Nephron (organoid): ENCODE data around the gene PITPNC1.

ENCODE experiments used
- H3K27ac Mint-ChIP-seq, 3 experiments: 2 replicates each; pipeline ENCODE4 v1.8.0; 2020; ENCODE audit warnings: mixed read lengths in 3 of 3, mild to moderate bottlenecking in 2 of 3, moderate library complexity in 1 of 3
- H3K27me3 Mint-ChIP-seq: 2 replicates; pipeline ENCODE4 v1.8.0; 2021; ENCODE audit warnings: low read depth, mild to moderate bottlenecking, moderate library complexity, mixed read lengths
- H3K36me3 Mint-ChIP-seq: 2 replicates; pipeline ENCODE4 v1.8.0; 2020; ENCODE audit warnings: low read depth, mixed read lengths
- H3K4me1 Mint-ChIP-seq: 2 replicates; pipeline ENCODE4 v1.8.0; 2020; ENCODE audit warnings: mixed read lengths
- H3K4me3 Mint-ChIP-seq, 3 experiments: 2 replicates each; pipeline ENCODE4 v1.8.0; 2020; ENCODE audit warnings: mild to moderate bottlenecking in 3 of 3, mixed read lengths in 3 of 3, moderate library complexity in 2 of 3
- H3K9me3 Mint-ChIP-seq: 2 replicates; pipeline ENCODE4 v1.8.0; 2020; ENCODE audit warnings: mixed read lengths
- TF ChIP-seq, protein P1 (sequence below), 3 experiments: fragments of 200-600 bp; sonication (generic); IDR thresholded peaks; one replicate each; pipeline ENCODE4 v1.5.0; 2021; ENCODE audit warnings: antibody characterized with exemption in 3 of 3; ENCODE audit not compliant: unreplicated experiment in 3 of 3

The PITPNC1 gene

GRCh38 chr17:67441896-67442219 lies 64.8 kb downstream of the PITPNC1 start:
- TF ChIP-seq, protein P1, sequence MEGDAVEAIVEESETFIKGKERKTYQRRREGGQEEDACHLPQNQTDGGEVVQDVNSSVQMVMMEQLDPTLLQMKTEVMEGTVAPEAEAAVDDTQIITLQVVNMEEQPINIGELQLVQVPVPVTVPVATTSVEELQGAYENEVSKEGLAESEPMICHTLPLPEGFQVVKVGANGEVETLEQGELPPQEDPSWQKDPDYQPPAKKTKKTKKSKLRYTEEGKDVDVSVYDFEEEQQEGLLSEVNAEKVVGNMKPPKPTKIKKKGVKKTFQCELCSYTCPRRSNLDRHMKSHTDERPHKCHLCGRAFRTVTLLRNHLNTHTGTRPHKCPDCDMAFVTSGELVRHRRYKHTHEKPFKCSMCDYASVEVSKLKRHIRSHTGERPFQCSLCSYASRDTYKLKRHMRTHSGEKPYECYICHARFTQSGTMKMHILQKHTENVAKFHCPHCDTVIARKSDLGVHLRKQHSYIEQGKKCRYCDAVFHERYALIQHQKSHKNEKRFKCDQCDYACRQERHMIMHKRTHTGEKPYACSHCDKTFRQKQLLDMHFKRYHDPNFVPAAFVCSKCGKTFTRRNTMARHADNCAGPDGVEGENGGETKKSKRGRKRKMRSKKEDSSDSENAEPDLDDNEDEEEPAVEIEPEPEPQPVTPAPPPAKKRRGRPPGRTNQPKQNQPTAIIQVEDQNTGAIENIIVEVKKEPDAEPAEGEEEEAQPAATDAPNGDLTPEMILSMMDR (IDR thresholded peaks at IDR 0.05; ENCODE audit: unreplicated experiment in 3 of 3), result no peak
- peak overlapping the region; percentile 14 to 48 (median 18) for H3K27ac Mint-ChIP-seq
- H3K4me3 Mint-ChIP-seq, result no peak overlapping the region
- H3K9me3 Mint-ChIP-seq, result no peaks in the 10 kb centered on the region
- H3K4me1 Mint-ChIP-seq, result peaks cover 35% of the 10 kb centered on the region
- peaks cover 3% of the 10 kb centered on the region for H3K27me3 Mint-ChIP-seq
- no peaks in the 10 kb centered on the region for H3K36me3 Mint-ChIP-seq

- peaks cover 3% of the 10 kb centered on the region for H3K27me3 Mint-ChIP-seq
- TF ChIP-seq, protein P1 (IDR thresholded peaks at IDR 0.05; ENCODE audit: unreplicated experiment in 3 of 3), result no peak
- peak overlapping the region; percentile 3 to 8 (median 5) for H3K4me3 Mint-ChIP-seq
- H3K36me3 Mint-ChIP-seq, result no peaks in the 10 kb centered on the region
- no peaks in the 10 kb centered on the region for H3K9me3 Mint-ChIP-seq
- H3K4me1 Mint-ChIP-seq, result peaks cover 35% of the 10 kb centered on the region
- peak overlapping the region; percentile 76 to 89 (median 86) for H3K27ac Mint-ChIP-seq
Measured at GRCh38 chr17:67442787-67443624, 65.9 kb downstream of the PITPNC1 start.

GRCh38 chr17:67443931-67444595 lies 67.0 kb downstream of the PITPNC1 start:
- peaks cover 35% of the 10 kb centered on the region for H3K4me1 Mint-ChIP-seq
- no peaks in the 10 kb centered on the region for H3K9me3 Mint-ChIP-seq
- peaks cover 3% of the 10 kb centered on the region for H3K27me3 Mint-ChIP-seq

DNA sequence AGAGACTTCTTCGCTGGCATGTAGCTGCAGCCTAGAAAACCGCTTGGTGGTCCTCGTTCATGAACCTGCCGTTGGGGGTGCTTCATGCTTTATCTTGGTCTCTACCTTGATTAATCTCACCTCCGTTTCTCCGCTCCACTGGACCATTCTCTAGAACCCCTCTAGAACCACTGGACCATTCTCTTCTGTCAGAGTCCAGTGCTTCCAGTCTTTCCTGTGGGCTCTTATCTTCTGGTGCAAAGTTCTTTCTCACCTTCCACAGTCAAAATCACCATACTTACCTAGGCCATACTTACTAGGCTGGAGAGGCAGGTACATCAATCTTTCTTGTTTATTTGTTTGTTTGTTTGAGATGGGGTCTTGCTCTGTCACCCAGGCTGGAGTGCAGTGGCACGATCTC lies 71.4 kb downstream of the PITPNC1 start:
- H3K27ac Mint-ChIP-seq, result no peak overlapping the region
- H3K4me3 Mint-ChIP-seq, result no peak overlapping the region
- H3K9me3 Mint-ChIP-seq, result no peaks in the 10 kb centered on the region
- H3K36me3 Mint-ChIP-seq, result no peaks in the 10 kb centered on the region
- TF ChIP-seq, protein P1 (IDR thresholded peaks at IDR 0.05; ENCODE audit: unreplicated experiment in 3 of 3), result no peak
- peaks cover 10% of the 10 kb centered on the region for H3K27me3 Mint-ChIP-seq
- peaks cover 14% of the 10 kb centered on the region for H3K4me1 Mint-ChIP-seq

More at GRCh38 chr17:67443931-67444595, 67.0 kb downstream of the PITPNC1 start:
- Mint-ChIP-seq H3K4me3 (no peak overlapping the region), H3K36me3 (no peaks in the 10 kb centered on the region), H3K27ac (peak overlapping the region; percentile 84 to 89 (median 86))
- TF ChIP-seq, protein P1 (IDR thresholded peaks at IDR 0.05; ENCODE audit: unreplicated experiment in 3 of 3), result no peak

GRCh38 chr17:67449065-67449464 lies 72.0 kb downstream of the PITPNC1 start:
- H3K4me3 Mint-ChIP-seq, result no peak overlapping the region
- H3K4me1 Mint-ChIP-seq, result peaks cover 9% of the 10 kb centered on the region
- H3K27ac Mint-ChIP-seq, result no peak overlapping the region
- TF ChIP-seq, protein P1 (IDR thresholded peaks at IDR 0.05; ENCODE audit: unreplicated experiment in 3 of 3), result no peak
- H3K27me3 Mint-ChIP-seq, result peaks cover 11% of the 10 kb centered on the region
- no peaks in the 10 kb centered on the region for H3K36me3 Mint-ChIP-seq
- no peaks in the 10 kb centered on the region for H3K9me3 Mint-ChIP-seq
